Stimulated activated CD8-positive, alpha-beta memory T cell treated with anti-CD3 and anti-CD28 coated beads, Interleukin-12 subunit alpha, Interleukin-12 subunit beta, amount 100 ng/mL, for 24 hours (primary cell): Measurements from ENCODE around the gene DYNC2H1.
"Not testable (repeated sequence)": the region's sequence is repeated elsewhere in the genome, so short reads cannot be mapped to it uniquely, and the experiment has no call there.

ENCODE experiments used
- DNase-seq: peaks from one replicate; pipeline ENCODE4 v3.0.0-alpha.2; 2020; ENCODE audit errors: extremely low read depth

Gene DYNC2H1

GRCh38 chr11:103368145-103368544 is 258.9 kb downstream of the DYNC2H1 start:
- no peak for DNase-seq

GRCh38 chr11:103370076-103370475 is 260.9 kb downstream of the DYNC2H1 start:
- no peak for DNase-seq

GRCh38 chr11:103372906-103373305 is 263.7 kb downstream of the DYNC2H1 start:
- DNase-seq: no peak

- DNase-seq: not testable (repeated sequence)
These were observed 265.0 kb downstream of the DYNC2H1 start for GRCh38 chr11:103374227-103374626.

- no peak for DNase-seq
These were observed 269.7 kb downstream of the DYNC2H1 start for GRCh38 chr11:103378931-103379330.

GRCh38 chr11:103380031-103380430 is 270.8 kb downstream of the DYNC2H1 start:
- DNase-seq: no peak

GRCh38 chr11:103384652-103385051 is 275.4 kb downstream of the DYNC2H1 start:
- no peak for DNase-seq

GRCh38 chr11:103395612-103396011 is 286.4 kb downstream of the DYNC2H1 start:
- DNase-seq: no peak

- no peak for DNase-seq
These were observed 287.0 kb downstream of the DYNC2H1 start for GRCh38 chr11:103396237-103396636.

- no peak for DNase-seq
These were observed 288.1 kb downstream of the DYNC2H1 start for GRCh38 chr11:103397369-103397768.

- no peak for DNase-seq
These were observed 289.6 kb downstream of the DYNC2H1 start for GRCh38 chr11:103398829-103399228.

- no peak for DNase-seq
These were observed 297.1 kb downstream of the DYNC2H1 start for GRCh38 chr11:103406357-103406756.

GRCh38 chr11:103407641-103408040 is 298.4 kb downstream of the DYNC2H1 start:
- no peak for DNase-seq

- DNase-seq: no peak
These were observed 304.2 kb downstream of the DYNC2H1 start for GRCh38 chr11:103413266-103413888.

- no peak for DNase-seq
These were observed 308.8 kb downstream of the DYNC2H1 start for GRCh38 chr11:103418014-103418413.

- DNase-seq: no peak
These were observed 311.4 kb downstream of the DYNC2H1 start for GRCh38 chr11:103420593-103420992.

GRCh38 chr11:103433386-103434072 is 324.3 kb downstream of the DYNC2H1 start:
- DNase-seq: no peak

GRCh38 chr11:103434073-103434411 is 324.8 kb downstream of the DYNC2H1 start:
- DNase-seq: no peak

GRCh38 chr11:103436131-103436770 is 327.0 kb downstream of the DYNC2H1 start:
- DNase-seq: no peak

- DNase-seq: no peak
These were observed 331.8 kb downstream of the DYNC2H1 start for GRCh38 chr11:103441021-103441420.

- DNase-seq: no peak
These were observed 339.7 kb downstream of the DYNC2H1 start for GRCh38 chr11:103448966-103449365.

GRCh38 chr11:103450241-103450640 is 341.0 kb downstream of the DYNC2H1 start:
- DNase-seq: no peak

- DNase-seq: no peak
These were observed 343.9 kb downstream of the DYNC2H1 start for GRCh38 chr11:103453126-103453525.
